Neural cell (in vitro differentiated cells): ENCODE results near the gene ALX3. TPM values are rescaled to one million over a fixed set of nuclear protein-coding genes. Genes with fewer than 3 reads are reported as not detected.

Experiments used
- H2AFZ ChIP-seq: fragments of 200-600, 300-800 bp; sonication (generic), shearing (Covaris generic); 2 replicates; pipeline ENCODE4 v1.6.0; 2014; ENCODE audit warnings: low read depth, mild to moderate bottlenecking, antibody characterized with exemption, low read length, moderate library complexity
- H3F3A ChIP-seq: fragments of 200-600 bp; shearing (Covaris generic); 2 replicates; pipeline ENCODE4 v1.6.1; 2016; ENCODE audit warnings: mild to moderate bottlenecking, moderate library complexity, mixed read lengths, antibody characterized with exemption, low read length; ENCODE audit not compliant: insufficient read depth, poor library complexity, severe bottlenecking
- H3K27ac ChIP-seq: fragments of 200-600, 300-800 bp; sonication (generic), shearing (Covaris generic); 2 replicates; pipeline ENCODE4 v1.5.1; 2014; ENCODE audit warnings: mild to moderate bottlenecking, low read length, moderate library complexity
- H3K27me3 ChIP-seq: fragments of 300-800, 200-600 bp; sonication (generic), shearing (Covaris generic); 2 replicates; pipeline ENCODE4 v1.6.0; 2014; ENCODE audit warnings: mild to moderate bottlenecking, low read depth, low read length, moderate library complexity; ENCODE audit not compliant: insufficient read depth
- H3K36me3 ChIP-seq: fragments of 300-800, 200-600 bp; sonication (generic), shearing (Covaris generic); 2 replicates; pipeline ENCODE4 v1.5.1; 2014; ENCODE audit warnings: mild to moderate bottlenecking, antibody characterized with exemption, low read length, moderate library complexity; ENCODE audit not compliant: insufficient read depth
- H3K4me2 ChIP-seq: fragments of 300-800, 200-600 bp; sonication (generic), shearing (Covaris generic); 2 replicates; pipeline ENCODE4 v1.6.0; 2014; ENCODE audit warnings: mild to moderate bottlenecking, low read length
- H3K4me3 ChIP-seq: fragments of 300-800, 200-600 bp; sonication (generic), shearing (Covaris generic); 2 replicates; pipeline ENCODE4 v1.5.1; 2014; ENCODE audit warnings: mild to moderate bottlenecking, low read length, moderate library complexity
- H3K79me2 ChIP-seq: fragments of 200-600 bp; shearing (Covaris generic); replicated peaks from 2 replicates; pipeline ENCODE4 v1.6.0; 2014; ENCODE audit warnings: mild to moderate bottlenecking, low read length, moderate library complexity; ENCODE audit not compliant: insufficient read depth
- H3K9ac ChIP-seq: fragments of 300-800, 200-600 bp; sonication (generic), shearing (Covaris generic); 2 replicates; pipeline ENCODE4 v1.6.1; 2016; ENCODE audit warnings: mild to moderate bottlenecking, low read length, mixed read lengths
- H3K9me2 ChIP-seq: fragments of 200-600 bp; shearing (Covaris generic); 2 replicates; pipeline ENCODE4 v1.6.1; 2016; ENCODE audit warnings: mild to moderate bottlenecking, low read length, mixed read lengths; ENCODE audit not compliant: insufficient read depth
- H3K9me3 ChIP-seq: fragments of 200-600, 300-800 bp; sonication (generic), shearing (Covaris generic); 2 replicates; pipeline ENCODE4 v1.6.1; 2016; ENCODE audit warnings: mild to moderate bottlenecking, mixed run types, low read length, moderate library complexity, mixed read lengths
- H4K20me1 ChIP-seq: fragments of 200-600 bp; shearing (Covaris generic); 2 replicates; pipeline ENCODE4 v1.6.1; 2016; ENCODE audit warnings: mild to moderate bottlenecking, mixed run types; ENCODE audit not compliant: insufficient read depth
- EP300 ChIP-seq: fragments of 450-650 bp; conservative IDR thresholded peaks from 2 replicates; pipeline ENCODE4 v1.6.1; 2014; ENCODE audit warnings: antibody characterized with exemption, mild to moderate bottlenecking, moderate library complexity; ENCODE audit not compliant: poor library complexity, severe bottlenecking
- EZH2 ChIP-seq: fragments of 200-600, 300-800 bp; shearing (Covaris generic), sonication (generic); IDR thresholded peaks from 2 replicates; pipeline ENCODE4 v1.6.1; 2014; ENCODE audit warnings: antibody characterized with exemption, low read length, borderline replicate concordance, mild to moderate bottlenecking; ENCODE audit not compliant: insufficient read depth, poor library complexity, severe bottlenecking
- MXI1 ChIP-seq: fragments of 450-650 bp; conservative IDR thresholded peaks from 2 replicates; pipeline ENCODE4 v1.6.1; 2014; ENCODE audit warnings: antibody characterized with exemption, mild to moderate bottlenecking; ENCODE audit not compliant: poor library complexity, severe bottlenecking
- POLR2AphosphoS5 ChIP-seq: IDR thresholded peaks from 2 replicates; pipeline ENCODE4 v1.6.1; 2012
- RAD21 ChIP-seq: fragments of 450-650 bp; conservative IDR thresholded peaks from 2 replicates; pipeline ENCODE4 v1.6.1; 2014; ENCODE audit warnings: antibody characterized with exemption, mild to moderate bottlenecking, moderate library complexity
- REST ChIP-seq: IDR thresholded peaks from 2 replicates; pipeline ENCODE4 v1.6.1; 2012; ENCODE audit warnings: borderline replicate concordance
- SMC3 ChIP-seq: fragments of 450-650 bp; conservative IDR thresholded peaks from 2 replicates; pipeline ENCODE4 v1.6.1; 2014; ENCODE audit warnings: antibody characterized with exemption, mild to moderate bottlenecking, moderate library complexity; ENCODE audit not compliant: poor library complexity
- TAF1 ChIP-seq: IDR thresholded peaks from 2 replicates; pipeline ENCODE4 v1.6.1; 2012; ENCODE audit warnings: low read depth
- polyA plus RNA-seq: library from polyadenylated mRNA; depleted of rRNA; stranded (reverse); fragments of >200 nt; gene quantifications from 2 replicates; pipeline ENCODE4 v1.2.3, GENCODE V29; 2014
- TF ChIP-seq, protein P1 (sequence below): fragments of 450-650 bp; IDR thresholded peaks from 2 replicates; pipeline ENCODE4 v1.5.1; 2014; ENCODE audit warnings: antibody characterized with exemption, mild to moderate bottlenecking, moderate library complexity; ENCODE audit not compliant: poor library complexity, severe bottlenecking

ALX3 gene
- polyA plus RNA-seq, 1 donor from 2014 or later, result not detected

DNA sequence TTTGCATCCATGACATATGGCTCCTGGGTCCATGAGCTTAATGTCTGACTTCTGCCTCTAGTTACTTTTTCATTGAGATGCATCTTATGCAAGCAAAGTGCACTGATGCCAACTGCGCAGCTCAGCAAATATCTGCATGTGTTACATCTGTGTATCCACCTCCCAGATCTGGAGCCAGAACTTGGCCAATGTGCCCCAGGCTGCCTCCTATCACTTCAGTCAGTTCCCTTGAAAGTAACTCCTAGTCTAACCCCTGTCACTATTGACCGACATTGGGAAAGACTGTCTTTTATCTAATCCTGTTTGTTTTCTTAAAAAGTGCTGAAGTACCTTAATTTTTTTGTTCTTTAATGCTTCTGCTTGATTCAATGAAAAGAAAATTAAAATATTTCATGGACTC, 22.5 kb upstream of the ALX3 start:
- Histone ChIP-seq H3K4me3 (no peak overlapping the region), H3K9ac (no peak overlapping the region), H3K27ac (no peak overlapping the region), H3F3A (no peaks in the 10 kb centered on the region), H3K4me2 (no peak overlapping the region), H3K9me3 (no peaks in the 10 kb centered on the region), H2AFZ (no peak overlapping the region), H3K36me3 (no peaks in the 10 kb centered on the region), H3K27me3 (peaks cover under 1% of the 10 kb centered on the region), H3K9me2 (no peaks in the 10 kb centered on the region), H3K79me2 (no peaks in the 10 kb centered on the region), H4K20me1 (no peaks in the 10 kb centered on the region)
- TF ChIP-seq POLR2AphosphoS5 (no peak), SMC3 (no peak), EP300 (no peak), MXI1 (no peak), RAD21 (no peak), TAF1 (no peak), REST (no peak), EZH2 (no peak)
- TF ChIP-seq, protein P1, sequence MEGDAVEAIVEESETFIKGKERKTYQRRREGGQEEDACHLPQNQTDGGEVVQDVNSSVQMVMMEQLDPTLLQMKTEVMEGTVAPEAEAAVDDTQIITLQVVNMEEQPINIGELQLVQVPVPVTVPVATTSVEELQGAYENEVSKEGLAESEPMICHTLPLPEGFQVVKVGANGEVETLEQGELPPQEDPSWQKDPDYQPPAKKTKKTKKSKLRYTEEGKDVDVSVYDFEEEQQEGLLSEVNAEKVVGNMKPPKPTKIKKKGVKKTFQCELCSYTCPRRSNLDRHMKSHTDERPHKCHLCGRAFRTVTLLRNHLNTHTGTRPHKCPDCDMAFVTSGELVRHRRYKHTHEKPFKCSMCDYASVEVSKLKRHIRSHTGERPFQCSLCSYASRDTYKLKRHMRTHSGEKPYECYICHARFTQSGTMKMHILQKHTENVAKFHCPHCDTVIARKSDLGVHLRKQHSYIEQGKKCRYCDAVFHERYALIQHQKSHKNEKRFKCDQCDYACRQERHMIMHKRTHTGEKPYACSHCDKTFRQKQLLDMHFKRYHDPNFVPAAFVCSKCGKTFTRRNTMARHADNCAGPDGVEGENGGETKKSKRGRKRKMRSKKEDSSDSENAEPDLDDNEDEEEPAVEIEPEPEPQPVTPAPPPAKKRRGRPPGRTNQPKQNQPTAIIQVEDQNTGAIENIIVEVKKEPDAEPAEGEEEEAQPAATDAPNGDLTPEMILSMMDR, result no peak

GRCh38 chr1:110091791-110092190, 21.3 kb upstream of the ALX3 start:
- H3K9me2 ChIP-seq, result no peaks in the 10 kb centered on the region
- no peak overlapping the region for H3K9ac ChIP-seq
- H3K9me3 ChIP-seq, result no peaks in the 10 kb centered on the region
- H3K27me3 ChIP-seq, result peaks cover 12% of the 10 kb centered on the region
- no peaks in the 10 kb centered on the region for H3K79me2 ChIP-seq
- no peak overlapping the region for H3K27ac ChIP-seq
- H3K4me2 ChIP-seq, result no peak overlapping the region
- H3F3A ChIP-seq, result no peaks in the 10 kb centered on the region
- H3K4me3 ChIP-seq, result no peak overlapping the region
- no peaks in the 10 kb centered on the region for H4K20me1 ChIP-seq
- TF ChIP-seq RAD21 (no peak), POLR2AphosphoS5 (no peak), EP300 (no peak), SMC3 (no peak), TAF1 (no peak), REST (no peak), MXI1 (no peak), EZH2 (no peak)
- TF ChIP-seq, protein P1, result no peak
- H3K36me3 ChIP-seq, result no peaks in the 10 kb centered on the region
- H2AFZ ChIP-seq, result no peak overlapping the region
